KMS-11 (cell line): ENCODE results near the gene PRMT3.

ENCODE experiments used
- H2AFZ ChIP-seq: fragments of 200-600 bp; sonication (generic); 2 replicates; pipeline ENCODE4 v1.6.1; 2016; ENCODE audit warnings: antibody characterized with exemption, mixed run types, low read depth
- H3K27ac ChIP-seq: fragments of 200-600 bp; sonication (generic); 2 replicates; pipeline ENCODE4 v1.6.1; 2016; ENCODE audit warnings: mild to moderate bottlenecking, mixed run types
- H3K27me3 ChIP-seq: fragments of 200-600 bp; sonication (generic); 2 replicates; pipeline ENCODE4 v1.6.1; 2017; ENCODE audit warnings: mild to moderate bottlenecking, low read depth, mixed run types, moderate library complexity; ENCODE audit not compliant: insufficient read depth
- H3K36me3 ChIP-seq: fragments of 200-600 bp; sonication (generic); 2 replicates; pipeline ENCODE4 v1.6.1; 2017; ENCODE audit warnings: mild to moderate bottlenecking, mixed run types; ENCODE audit not compliant: insufficient read depth
- H3K4me1 ChIP-seq: fragments of 200-600 bp; sonication (generic); 2 replicates; pipeline ENCODE4 v1.6.1; 2016; ENCODE audit warnings: mild to moderate bottlenecking, low read depth, mixed run types; ENCODE audit not compliant: poor library complexity, severe bottlenecking
- H3K4me2 ChIP-seq: fragments of 200-600 bp; sonication (generic); 2 replicates; pipeline ENCODE4 v1.7.0; 2016; ENCODE audit warnings: mild to moderate bottlenecking, mixed run types
- H3K4me3 ChIP-seq: fragments of 200-600 bp; sonication (generic); IDR thresholded peaks from 2 replicates; pipeline ENCODE4 v1.6.1; 2017; ENCODE audit warnings: low read depth, low read length, mixed read lengths; ENCODE audit not compliant: insufficient read depth
- H3K79me2 ChIP-seq: fragments of 200-600 bp; sonication (generic); 2 replicates; pipeline ENCODE4 v1.6.1; 2016; ENCODE audit warnings: low read depth, mixed run types; ENCODE audit not compliant: insufficient read depth
- H3K9ac ChIP-seq: fragments of 200-600 bp; sonication (generic); 2 replicates; pipeline ENCODE4 v1.6.1; 2016; ENCODE audit warnings: mild to moderate bottlenecking, mixed run types
- H4K20me1 ChIP-seq: fragments of 200-600 bp; sonication (generic); 2 replicates; pipeline ENCODE4 v1.6.1; 2016; ENCODE audit warnings: mild to moderate bottlenecking, mixed run types; ENCODE audit not compliant: insufficient read depth
- CTCF ChIP-seq: fragments of 200-600 bp; sonication (generic); conservative IDR thresholded peaks from 2 replicates; pipeline ENCODE4 v1.6.1; 2017; ENCODE audit warnings: low read depth, mild to moderate bottlenecking, antibody characterized with exemption, low read length, moderate library complexity, mixed read lengths

The PRMT3 gene

GRCh38 chr11:20512869-20513268, 125.4 kb downstream of the PRMT3 start:
- H3K79me2 ChIP-seq = no peaks in the 10 kb centered on the region
- TF ChIP-seq CTCF = no peak

GRCh38 chr11:20518323-20518834, 130.9 kb downstream of the PRMT3 start:
- Histone ChIP-seq H3K27me3 (no peaks in the 10 kb centered on the region), H3K9ac (no peak overlapping the region), H3K4me1 (no peaks in the 10 kb centered on the region), H2AFZ (no peak overlapping the region), H3K27ac (no peak overlapping the region), H3K79me2 (no peaks in the 10 kb centered on the region), H3K4me2 (no peak overlapping the region), H3K36me3 (no peaks in the 10 kb centered on the region), H4K20me1 (no peaks in the 10 kb centered on the region), H3K4me3 (no peak overlapping the region)
- no peak for TF ChIP-seq CTCF

More at GRCh38 chr11:20512869-20513268, 125.4 kb downstream of the PRMT3 start:
- Histone ChIP-seq H3K4me1 (no peaks in the 10 kb centered on the region), H4K20me1 (no peaks in the 10 kb centered on the region), H3K4me2 (no peak overlapping the region), H3K4me3 (no peak overlapping the region), H3K27me3 (no peaks in the 10 kb centered on the region), H3K36me3 (no peaks in the 10 kb centered on the region), H3K9ac (no peak overlapping the region), H3K27ac (no peak overlapping the region), H2AFZ (no peak overlapping the region)

GRCh38 chr11:20522536-20522935, 135.0 kb downstream of the PRMT3 start:
- H3K79me2 ChIP-seq = no peaks in the 10 kb centered on the region
- H3K4me3 ChIP-seq = no peak overlapping the region
- H4K20me1 ChIP-seq = no peaks in the 10 kb centered on the region
- H3K4me2 ChIP-seq = no peak overlapping the region
- no peak for TF ChIP-seq CTCF
- no peak overlapping the region for H3K9ac ChIP-seq
- no peak overlapping the region for H2AFZ ChIP-seq
- no peak overlapping the region for H3K27ac ChIP-seq
- H3K27me3 ChIP-seq = no peaks in the 10 kb centered on the region
- no peaks in the 10 kb centered on the region for H3K36me3 ChIP-seq
- H3K4me1 ChIP-seq = no peaks in the 10 kb centered on the region

- no peak overlapping the region for H3K9ac ChIP-seq
- H3K4me3 ChIP-seq = no peak overlapping the region
- no peak overlapping the region for H2AFZ ChIP-seq
- no peaks in the 10 kb centered on the region for H3K4me1 ChIP-seq
- H3K4me2 ChIP-seq = no peak overlapping the region
- H3K27ac ChIP-seq = no peak overlapping the region
- no peaks in the 10 kb centered on the region for H3K36me3 ChIP-seq
- H3K27me3 ChIP-seq = no peaks in the 10 kb centered on the region
- H3K79me2 ChIP-seq = no peaks in the 10 kb centered on the region
- no peak for TF ChIP-seq CTCF
- no peaks in the 10 kb centered on the region for H4K20me1 ChIP-seq
These were observed 142.2 kb downstream of the PRMT3 start for GRCh38 chr11:20529757-20530156.
